HG02884 (cell line): ENCODE measurements around the gene SYCN.
"Not testable (repeated sequence)": the region's sequence is repeated elsewhere in the genome, so short reads cannot be mapped to it uniquely, and the experiment has no call there.

Experiments used
- ATAC-seq: cut with Tn5 transposase; IDR thresholded peaks from one replicate; pipeline ENCODE4 v1.9.1; 2021; ENCODE audit warnings: mild to moderate bottlenecking, moderate library complexity; ENCODE audit not compliant: unreplicated experiment

SYCN gene, protein sequence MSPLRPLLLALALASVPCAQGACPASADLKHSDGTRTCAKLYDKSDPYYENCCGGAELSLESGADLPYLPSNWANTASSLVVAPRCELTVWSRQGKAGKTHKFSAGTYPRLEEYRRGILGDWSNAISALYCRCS

GRCh38 chr19:39203372-39204341 is at the start of gene SYCN:
Gene SYCN (minus strand): TSS chr19:39204263. CDS start chr19:39204254, 9 bp downstream.
- ATAC-seq = no peak

GRCh38 chr19:39253374-39254149 is 49.5 kb upstream of the SYCN start:
- ATAC-seq = no peak

- ATAC-seq = no peak
Observed at GRCh38 chr19:39252458-39252857, 48.4 kb upstream of the SYCN start.

- no peak for ATAC-seq
Observed at GRCh38 chr19:39251846-39252245, 47.8 kb upstream of the SYCN start.

DNA sequence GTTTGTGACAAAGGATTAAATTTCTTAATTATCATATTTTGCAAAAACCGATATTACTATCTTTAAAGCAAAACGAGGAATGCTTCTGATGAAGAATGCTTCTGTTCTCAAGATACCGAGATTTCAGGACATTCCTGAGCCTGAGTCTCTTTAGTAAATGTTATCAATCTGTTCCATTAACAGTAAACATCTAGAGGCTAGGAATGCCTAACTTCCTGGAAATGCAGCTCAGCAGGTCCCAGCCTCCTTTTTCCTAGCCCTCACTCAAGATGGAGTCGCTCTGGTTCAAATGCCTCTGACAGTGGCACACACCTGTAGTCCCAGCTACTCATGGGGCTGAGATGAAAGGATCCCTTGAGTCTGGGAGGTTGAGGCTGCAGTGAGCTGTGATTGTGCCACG is 47.0 kb upstream of the SYCN start:
- ATAC-seq = no peak

GRCh38 chr19:39248806-39249205 is 44.7 kb upstream of the SYCN start, which contains the start of gene IFNL4:
Gene IFNL4 (minus strand): TSS chr19:39248856.
- ATAC-seq = no peak

DNA sequence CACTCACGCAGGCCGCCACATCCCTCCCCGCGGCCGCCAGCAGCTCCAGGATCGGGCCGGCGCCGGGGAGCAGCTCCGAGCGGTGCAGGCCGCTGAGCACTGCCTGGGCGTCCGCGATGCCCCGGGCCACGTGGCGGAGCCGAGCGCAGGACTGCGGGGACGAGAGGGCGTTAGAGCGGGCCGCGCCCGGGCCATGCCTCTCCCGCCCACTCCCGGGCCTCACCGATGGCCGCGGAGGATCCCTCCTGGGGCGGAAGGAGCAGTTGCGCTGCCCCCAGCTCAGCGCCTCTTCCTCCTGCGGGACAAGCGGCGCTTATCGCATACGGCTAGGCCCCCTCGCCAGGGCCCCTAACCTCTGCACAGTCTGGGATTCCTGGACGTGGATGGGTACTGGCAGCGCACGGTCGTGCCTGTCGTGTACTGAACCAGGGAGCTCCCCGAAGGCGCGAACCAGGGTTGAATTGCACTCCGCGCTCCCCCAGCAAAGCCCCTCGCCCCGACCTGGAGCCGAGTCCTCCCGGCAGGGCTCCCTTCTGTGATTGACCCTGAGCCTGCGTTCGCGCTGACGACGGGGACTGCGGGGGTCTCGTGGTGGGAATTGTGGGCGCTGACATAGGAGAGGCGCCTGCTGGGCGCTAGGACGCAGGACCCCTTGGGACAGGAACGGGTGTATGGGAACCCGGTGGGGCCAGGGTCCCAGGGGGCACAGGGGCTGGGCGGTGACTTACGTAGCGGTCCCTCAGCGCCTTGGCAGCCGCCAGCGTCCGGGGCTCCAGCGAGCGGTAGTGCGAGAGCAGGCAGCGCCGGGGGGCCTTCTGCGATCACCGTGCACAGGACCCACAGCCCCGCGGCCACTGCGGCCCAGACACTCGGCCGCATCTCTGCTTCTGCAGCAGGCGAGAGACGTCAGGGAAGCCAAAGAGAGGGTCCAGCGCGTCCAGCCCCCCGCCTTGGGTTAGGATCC is 43.9 kb upstream of the SYCN start:
- ATAC-seq = no peak

GRCh38 chr19:39246951-39247669 is 43.0 kb upstream of the SYCN start:
- ATAC-seq = no peak

DNA sequence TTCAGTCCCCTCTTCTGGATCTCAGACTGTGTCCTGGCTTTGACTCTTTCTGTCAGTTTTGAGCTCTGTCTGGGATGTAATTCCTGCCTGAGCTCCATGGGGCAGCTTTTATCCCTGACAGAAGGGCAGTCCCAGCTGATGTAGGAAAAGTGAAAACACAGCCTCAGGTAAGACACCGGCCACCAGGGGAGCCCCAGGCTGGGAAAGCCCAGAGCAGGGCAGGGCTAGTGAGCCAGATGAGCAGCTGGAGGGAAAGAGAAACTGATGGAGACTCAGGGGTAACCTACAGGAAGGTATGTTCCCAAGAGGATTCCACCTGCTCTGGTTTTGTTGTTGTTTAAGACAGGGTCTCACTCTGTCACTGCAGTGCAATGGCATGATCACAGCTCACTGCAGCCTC is 41.1 kb upstream of the SYCN start:
- not testable (repeated sequence) for ATAC-seq

DNA sequence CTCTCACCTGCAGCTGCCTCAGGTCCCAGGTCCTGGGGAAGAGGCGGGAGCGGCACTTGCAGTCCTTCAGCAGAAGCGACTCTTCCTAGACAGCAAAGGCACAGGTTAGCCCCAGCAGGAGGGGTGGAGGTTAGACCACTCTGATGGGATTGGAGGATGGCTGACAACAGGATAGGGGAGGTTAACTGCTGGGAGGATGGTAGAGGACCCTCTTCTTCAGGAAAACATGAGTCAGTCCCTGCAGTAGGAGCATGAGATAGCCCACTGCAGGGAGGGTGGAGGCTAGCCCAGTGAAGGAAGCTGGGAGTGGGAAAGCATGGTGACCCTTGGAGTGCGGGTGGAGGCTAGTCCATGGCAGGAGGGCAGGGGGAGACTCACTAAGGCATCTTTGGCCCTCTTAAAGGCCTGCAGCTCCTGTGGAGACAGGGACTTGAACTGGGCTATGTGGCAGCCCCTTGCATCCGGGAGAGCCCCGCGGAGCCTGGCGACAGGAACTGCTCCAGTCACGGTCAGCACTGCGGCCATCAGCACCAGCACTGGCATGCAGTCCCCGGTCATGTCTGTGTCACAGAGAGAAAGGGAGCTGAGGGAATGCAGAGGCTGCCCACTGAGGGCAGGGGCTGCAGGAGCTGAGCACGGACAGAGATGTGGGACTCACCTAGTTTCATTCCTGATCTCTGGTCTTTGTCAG is 40.5 kb upstream of the SYCN start, which contains the start of gene IFNL3:
IFNL3 (minus strand) TSS at position 597 of the 691 bp plus-strand sequence; CDS start at position 558, 39 bp downstream.
- ATAC-seq = not testable (repeated sequence)

DNA sequence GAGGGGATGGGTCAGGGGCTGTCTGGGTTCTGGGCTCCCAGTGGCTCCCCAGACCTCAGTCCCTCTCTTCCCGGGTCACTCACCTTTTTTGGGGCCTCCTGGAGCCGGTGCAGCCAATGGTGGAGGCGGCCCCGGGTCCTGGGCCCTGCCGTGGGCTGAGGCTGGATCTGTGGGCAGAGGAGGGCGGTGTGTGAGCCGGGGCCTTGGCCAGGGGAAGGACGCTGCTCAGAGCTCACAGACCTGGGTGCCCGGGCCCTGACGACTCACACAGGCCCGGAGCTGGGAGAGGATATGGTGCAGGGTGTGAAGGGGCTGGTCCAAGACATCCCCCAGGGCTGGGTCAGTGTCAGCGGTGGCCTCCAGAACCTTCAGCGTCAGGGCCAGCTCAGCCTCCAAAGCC is 39.7 kb upstream of the SYCN start:
- not testable (repeated sequence) for ATAC-seq

- ATAC-seq = no peak
Observed at GRCh38 chr19:39240421-39240820, 36.4 kb upstream of the SYCN start.

DNA sequence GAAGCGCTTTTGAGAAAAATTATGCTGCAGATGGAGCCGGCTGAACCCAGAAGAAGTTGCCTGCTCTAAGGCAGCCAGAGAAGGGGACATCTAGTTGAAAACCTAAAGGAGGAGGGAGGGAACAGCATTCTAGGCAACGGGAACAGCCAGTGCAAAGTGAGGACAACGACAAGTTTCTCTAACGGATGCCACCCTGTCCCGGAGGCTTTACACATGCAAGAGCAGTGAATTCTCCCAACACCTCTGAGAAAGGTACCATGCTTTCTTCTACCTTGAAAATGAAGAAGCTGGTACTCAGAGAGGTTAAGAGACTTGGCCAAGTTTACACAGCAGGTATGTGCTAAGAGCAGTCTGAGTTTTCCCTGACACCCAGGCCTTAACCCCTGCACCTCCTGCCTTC is 34.9 kb upstream of the SYCN start:
- no peak for ATAC-seq

GRCh38 chr19:39238209-39238608 is 34.1 kb upstream of the SYCN start:
- no peak for ATAC-seq

DNA sequence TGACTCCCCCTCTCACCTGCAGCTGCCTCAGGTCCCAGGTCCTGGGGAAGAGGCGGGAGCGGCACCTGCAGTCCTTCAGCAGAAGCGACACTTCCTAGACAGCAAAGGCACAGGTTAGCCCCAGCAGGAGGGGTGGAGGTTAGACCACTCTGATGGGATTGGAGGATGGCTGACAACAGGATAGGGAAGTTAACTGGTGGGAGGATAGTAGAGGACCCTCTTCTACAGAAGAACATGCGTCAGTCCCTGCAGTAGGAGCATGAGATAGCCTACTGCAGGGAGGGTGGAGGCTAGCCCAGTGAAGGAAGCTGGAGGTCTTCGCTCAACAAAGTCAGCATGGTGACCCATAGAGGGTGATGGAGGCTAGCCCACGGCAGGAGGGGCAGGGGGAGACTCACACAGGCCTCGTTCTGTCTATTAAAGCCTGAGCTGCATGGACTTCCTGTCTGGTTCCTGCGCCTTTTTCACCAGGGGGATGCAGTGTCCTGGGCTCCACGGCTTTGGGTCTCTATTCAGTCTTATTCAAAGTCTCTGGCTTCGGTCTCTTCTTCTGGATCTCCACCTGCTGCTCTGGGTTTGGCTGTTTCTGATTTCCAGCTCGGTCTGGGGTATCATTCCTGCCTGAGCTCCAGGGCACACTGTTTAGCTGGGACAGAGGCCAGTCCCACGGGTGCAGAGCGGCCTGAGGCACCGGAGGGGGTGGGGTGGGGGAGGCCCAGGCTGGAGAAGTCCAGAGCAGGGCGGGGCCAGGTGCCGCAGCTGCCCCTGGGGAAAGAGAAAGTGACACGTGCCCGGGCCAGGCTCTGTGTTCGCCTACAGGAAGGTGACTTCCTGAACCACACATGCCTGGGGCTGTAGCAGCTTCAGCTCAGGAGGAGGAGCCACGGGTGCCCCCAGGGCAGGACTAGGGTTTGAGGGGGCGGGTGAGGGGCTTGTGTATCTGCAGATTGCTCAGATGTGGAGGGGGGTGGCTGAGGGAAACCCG is 33.4 kb upstream of the SYCN start:
- no peak for ATAC-seq

GRCh38 chr19:39236527-39236926 is 32.5 kb upstream of the SYCN start:
- no peak for ATAC-seq

GRCh38 chr19:39232708-39233107 is 28.6 kb upstream of the SYCN start:
- no peak for ATAC-seq
